Keratinocyte (primary cell): ENCODE results near the gene CSGALNACT2.

ENCODE experiments used
- CTCF ChIP-seq, 3 experiments: IDR thresholded peaks in 1 of 3; conservative IDR thresholded peaks in 1 of 3; optimal IDR thresholded peaks in 1 of 3; 2 replicates in 2 of 3; 3 replicates in 1 of 3; pipeline versions ENCODE3 to v1.5.1; 2011; ENCODE audit warnings: low read length in 3 of 3, mild to moderate bottlenecking in 3 of 3, moderate library complexity in 2 of 3, control low read depth in 1 of 3, inconsistent platforms in 1 of 3; ENCODE audit not compliant: insufficient read depth in 2 of 3; ENCODE audit errors: extremely low read depth in 1 of 3
- EZH2 ChIP-seq: IDR thresholded peaks from one replicate; pipeline ENCODE4 v1.6.1; 2012; ENCODE audit warnings: inconsistent platforms, mild to moderate bottlenecking, low read length, moderate library complexity

DNA sequence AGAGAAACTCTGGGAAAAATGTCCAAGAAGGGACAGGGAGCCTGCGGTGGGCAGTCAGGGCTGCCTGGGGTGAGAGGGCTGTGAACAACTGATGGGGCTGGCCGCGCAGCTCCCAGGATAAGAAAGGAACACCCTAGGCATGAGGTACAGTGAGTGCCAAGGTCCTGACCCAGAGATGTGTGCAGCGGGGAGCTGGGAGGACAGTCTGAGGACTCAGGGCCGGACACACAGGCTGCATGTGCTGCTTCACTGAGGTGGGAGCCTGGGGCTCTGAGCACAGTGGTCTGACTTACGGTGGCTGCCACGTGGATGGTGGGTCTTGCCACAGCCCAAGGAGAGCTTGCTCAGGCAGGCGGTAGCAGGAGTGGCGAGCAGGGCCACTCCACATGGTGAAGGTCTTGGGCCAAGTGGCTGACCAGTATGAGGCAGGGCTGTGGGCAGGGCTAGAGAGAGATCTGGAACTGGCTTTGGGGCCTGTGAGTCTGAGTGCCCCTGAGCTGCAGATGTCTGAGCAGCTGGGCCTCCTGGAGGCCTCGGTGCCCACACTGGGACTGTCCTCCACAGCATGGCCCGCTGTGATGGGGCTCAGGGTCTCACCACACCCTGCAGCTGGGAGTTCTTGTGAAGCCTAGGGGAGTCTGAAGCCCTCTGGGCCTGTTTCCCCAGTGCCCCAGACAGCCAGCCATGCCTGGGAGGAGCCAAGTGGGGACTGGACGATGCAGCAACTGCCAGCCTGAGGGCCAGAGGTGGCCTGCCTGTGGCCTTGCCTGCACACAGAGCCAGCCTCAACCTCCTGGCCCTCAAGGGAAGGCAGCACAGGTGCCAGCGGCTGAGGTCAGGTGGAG is 68.4 kb downstream of the CSGALNACT2 start:
- TF ChIP-seq CTCF (optimal IDR thresholded peaks at IDR 0.05 in 1 of 3, IDR thresholded peaks at IDR 0.05 in 1 of 3, conservative IDR thresholded peaks at IDR 0.05 in 1 of 3; ENCODE audit: extremely low read depth in 1 of 3, insufficient read depth in 2 of 3, low read length in 3 of 3) (no peak), EZH2 (no peak)
